Neuronal stem cell (in vitro differentiated cells): Measurements from ENCODE around the gene MXD4.
A peak's percentile ranks its signal among the peaks of the same experiment; 100 is the strongest.

Experiments
- DNase-seq: peaks from one replicate; pipeline ENCODE4 v3.0.0-alpha.2; 2013; ENCODE audit warnings: low spot score
- H2AFZ ChIP-seq: one replicate; pipeline ENCODE4 v1.6.1; 2013; ENCODE audit warnings: mild to moderate bottlenecking, low read length, inconsistent platforms
- H2AK5ac ChIP-seq: 2 replicates; pipeline ENCODE4 v1.6.1; 2013; ENCODE audit warnings: low read depth, mild to moderate bottlenecking, inconsistent platforms, low read length, moderate library complexity, mixed read lengths
- H2BK120ac ChIP-seq: 2 replicates; pipeline ENCODE4 v1.6.1; 2013; ENCODE audit warnings: low read depth, mild to moderate bottlenecking, inconsistent platforms, low read length, moderate library complexity, mixed read lengths
- H2BK12ac ChIP-seq: one replicate; pipeline ENCODE4 v1.6.1; 2013; ENCODE audit warnings: low read length, inconsistent platforms
- H2BK15ac ChIP-seq: 2 replicates; pipeline ENCODE4 v1.6.1; 2013; ENCODE audit warnings: mild to moderate bottlenecking, low read length, inconsistent platforms, mixed read lengths
- H2BK5ac ChIP-seq: one replicate; pipeline ENCODE4 v1.6.1; 2013; ENCODE audit warnings: inconsistent platforms, mild to moderate bottlenecking, low read length, moderate library complexity
- H3K14ac ChIP-seq: one replicate; pipeline ENCODE4 v1.6.1; 2013; ENCODE audit warnings: low read length, inconsistent platforms
- H3K18ac ChIP-seq: 2 replicates; pipeline ENCODE4 v1.6.1; 2013; ENCODE audit warnings: low read length, inconsistent platforms
- H3K23ac ChIP-seq: 2 replicates; pipeline ENCODE4 v1.6.1; 2013; ENCODE audit warnings: low read depth, mild to moderate bottlenecking, mixed read lengths, low read length, inconsistent platforms; ENCODE audit not compliant: poor library complexity
- H3K27ac ChIP-seq: replicated peaks from 3 replicates; pipeline ENCODE4 v1.5.1; 2013; ENCODE audit warnings: low read length, inconsistent platforms
- H3K27me3 ChIP-seq, 3 experiments: 2 replicates each; pipeline ENCODE4 v1.6.1; 2013; ENCODE audit warnings: low read length in 3 of 3, mild to moderate bottlenecking in 2 of 3, inconsistent platforms in 1 of 3, low read depth in 1 of 3, mixed read lengths in 1 of 3, moderate library complexity in 1 of 3; ENCODE audit not compliant: control insufficient read depth in 3 of 3, insufficient read depth in 3 of 3
- H3K36me3 ChIP-seq, 2 donors: replicated peaks in 1 of 2; 2 replicates each; pipeline ENCODE4 v1.6.1; 2013; ENCODE audit warnings: low read length in 2 of 2; ENCODE audit not compliant: control insufficient read depth in 2 of 2, insufficient read depth in 2 of 2
- H3K4ac ChIP-seq: 2 replicates; pipeline ENCODE4 v1.6.1; 2013; ENCODE audit warnings: inconsistent platforms, mild to moderate bottlenecking, low read length, moderate library complexity
- H3K4me1 ChIP-seq, 2 donors: 1 replicate in 1 of 2; 2 replicates in 1 of 2; pipeline ENCODE4 v1.6.1; 2013; ENCODE audit warnings: low read length in 2 of 2, low read depth in 1 of 2; ENCODE audit not compliant: control insufficient read depth in 2 of 2, insufficient read depth in 1 of 2
- H3K4me2 ChIP-seq: one replicate; pipeline ENCODE4 v1.6.1; 2013; ENCODE audit warnings: mild to moderate bottlenecking, low read length, inconsistent platforms; ENCODE audit not compliant: insufficient read depth, poor library complexity, severe bottlenecking
- H3K4me3 ChIP-seq, 2 donors: 2 replicates each; pipeline ENCODE4 v1.5.1; 2013; ENCODE audit warnings: low read length in 2 of 2, mild to moderate bottlenecking in 2 of 2, inconsistent platforms in 1 of 2, moderate library complexity in 1 of 2
- H3K79me1 ChIP-seq: one replicate; pipeline ENCODE4 v1.6.1; 2013; ENCODE audit warnings: low read depth, mild to moderate bottlenecking, inconsistent platforms, low read length, moderate library complexity
- H3K9ac ChIP-seq: one replicate; pipeline ENCODE4 v1.6.1; 2013; ENCODE audit warnings: mild to moderate bottlenecking, low read depth, low read length, inconsistent platforms; ENCODE audit not compliant: poor library complexity
- H3K9me3 ChIP-seq, 2 donors: replicated peaks in 1 of 2; 2 replicates each; pipeline versions ENCODE3 to v1.6.1; 2013; ENCODE audit warnings: low read length in 2 of 2, mild to moderate bottlenecking in 2 of 2, inconsistent platforms in 1 of 2, low read depth in 1 of 2, mixed read lengths in 1 of 2, moderate library complexity in 1 of 2; ENCODE audit not compliant: control insufficient read depth in 2 of 2, insufficient read depth in 1 of 2
- H4K8ac ChIP-seq: one replicate; pipeline ENCODE4 v1.6.1; 2013; ENCODE audit warnings: low read depth, mild to moderate bottlenecking, inconsistent platforms, low read length, moderate library complexity
- H4K91ac ChIP-seq: one replicate; pipeline ENCODE4 v1.6.1; 2013; ENCODE audit warnings: low read length, low read depth, mild to moderate bottlenecking, inconsistent platforms; ENCODE audit not compliant: poor library complexity
- WGBS, 2 donors: extraction: QIAGEN DNeasy Blood & Tissue Kit; methylation state at CpG; one replicate each; pipeline ENCODE4 v1.1.7; 2013; ENCODE audit warnings: missing lambda C conversion rate in 2 of 2, mixed read lengths in 1 of 2; ENCODE audit not compliant: insufficient read length in 2 of 2, insufficient replicate concordance in 1 of 2; ENCODE audit errors: extremely low coverage in 2 of 2; 5-methylcytosine and 5-hydroxymethylcytosine counted together

MXD4 gene

DNA sequence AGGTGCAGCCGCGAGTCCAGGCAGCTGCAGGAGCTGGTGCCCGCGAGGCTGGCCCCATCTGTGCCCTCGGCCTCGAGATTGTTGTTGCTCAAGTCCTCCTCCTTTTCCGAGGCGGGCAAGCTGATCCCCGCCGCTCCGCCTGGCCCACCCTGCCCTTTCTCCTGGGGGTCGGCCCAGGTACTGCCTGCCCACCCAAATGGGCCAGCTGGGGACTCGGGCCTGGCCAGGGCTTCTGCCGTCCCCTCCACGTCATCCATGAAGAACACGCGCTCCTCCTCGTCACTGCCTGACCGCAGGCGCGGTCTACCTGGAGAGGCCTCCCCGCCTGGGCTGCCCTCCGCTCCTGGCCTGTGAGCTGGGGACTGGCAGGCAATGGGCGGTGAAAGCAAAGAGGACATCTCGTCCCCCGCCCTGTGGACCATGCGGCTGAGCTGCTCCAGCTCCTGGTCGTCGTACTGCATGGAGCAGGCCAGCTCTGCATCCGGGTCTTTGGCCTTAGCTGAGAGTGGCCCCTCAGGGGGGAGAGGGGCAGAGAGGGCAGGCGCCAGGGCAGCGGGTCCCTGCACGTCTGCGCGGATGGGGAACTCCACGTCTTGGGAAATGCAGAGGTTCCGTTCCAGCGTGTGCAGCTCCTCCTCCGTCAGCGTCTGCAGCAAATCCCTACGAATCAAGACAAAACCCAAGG is 43.1 kb upstream of the MXD4 start:
- Histone ChIP-seq H3K27me3 (peaks cover 0 to 9% (median 0%) of the 10 kb centered on the region in 3 experiments), H3K14ac (no peak overlapping the region), H2AFZ (no peak overlapping the region), H3K18ac (peak overlapping the region; percentile 52), H2BK120ac (no peak overlapping the region), H2BK5ac (no peak overlapping the region), H3K4me2 (no peak overlapping the region), H3K4ac (no peak overlapping the region), H2BK12ac (peak overlapping the region; percentile 16), H3K36me3 (no peaks in the 10 kb centered on the region), H3K79me1 (no peaks in the 10 kb centered on the region), H2AK5ac (peak overlapping the region; percentile 54), H3K9ac (peak overlapping the region; percentile 73), H3K9me3 (peaks cover 6 to 13% of the 10 kb centered on the region in 2 donors), H3K4me1 (peaks cover 0 to 2% of the 10 kb centered on the region in 2 donors), H2BK15ac (peak overlapping the region; percentile 77), H3K27ac (no peak overlapping the region), H4K8ac (no peak overlapping the region), H3K23ac (peak overlapping the region; percentile 50), H3K4me3 (no peak overlapping the region), H4K91ac (no peak overlapping the region)
- no CpG with 5 or more reads among the region's 41 CpGs for whole genome bisulfite sequencing, 2 donors
- no peak for DNase-seq

DNA sequence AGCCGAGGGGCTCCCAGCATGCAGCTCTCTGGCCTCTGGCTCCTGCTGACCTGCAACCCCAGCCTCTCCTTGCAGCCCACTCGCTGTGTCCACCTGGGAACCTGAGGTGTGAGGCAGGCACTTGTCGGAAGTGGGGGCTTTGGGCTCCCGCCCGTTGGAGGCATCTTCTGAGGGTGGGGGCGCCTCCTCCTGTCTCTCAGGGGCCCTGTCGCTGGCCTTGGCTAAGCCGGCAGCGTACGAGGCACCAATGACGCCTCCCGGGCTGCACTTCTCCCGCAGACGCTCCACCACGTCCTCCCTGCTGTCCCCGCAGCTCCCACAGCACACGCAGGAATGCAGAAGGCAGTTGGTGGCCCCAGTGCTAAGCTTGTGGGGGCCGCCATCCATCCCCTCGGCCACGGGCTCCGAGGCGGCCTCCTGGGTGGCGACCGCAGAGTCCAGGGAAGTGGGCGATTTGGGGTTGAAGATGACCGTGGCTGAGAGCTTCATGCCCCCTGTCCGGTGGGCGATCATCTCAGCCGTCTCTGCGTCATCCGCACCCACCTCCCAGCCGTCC is 42.5 kb upstream of the MXD4 start:
- DNase-seq: no peak
- Histone ChIP-seq H3K18ac (no peak overlapping the region), H4K91ac (no peak overlapping the region), H2BK12ac (no peak overlapping the region), H3K4me2 (no peak overlapping the region), H3K4me3 (no peak overlapping the region), H3K23ac (peak overlapping the region; percentile 50), H4K8ac (no peak overlapping the region), H3K14ac (no peak overlapping the region), H3K4ac (no peak overlapping the region), H3K27me3 (peaks cover 0 to 9% (median 0%) of the 10 kb centered on the region in 3 experiments), H3K36me3 (no peaks in the 10 kb centered on the region), H3K27ac (no peak overlapping the region), H2AFZ (no peak overlapping the region), H2BK15ac (no peak overlapping the region), H3K79me1 (no peaks in the 10 kb centered on the region), H2BK120ac (no peak overlapping the region), H2AK5ac (peak overlapping the region; percentile 54), H3K4me1 (peaks cover 0 to 2% of the 10 kb centered on the region in 2 donors), H3K9ac (peak overlapping the region; percentile 73), H2BK5ac (no peak overlapping the region), H3K9me3 (peaks cover 6 to 13% of the 10 kb centered on the region in 2 donors)
- no CpG with 5 or more reads among the region's 32 CpGs for WGBS, 2 donors

DNA sequence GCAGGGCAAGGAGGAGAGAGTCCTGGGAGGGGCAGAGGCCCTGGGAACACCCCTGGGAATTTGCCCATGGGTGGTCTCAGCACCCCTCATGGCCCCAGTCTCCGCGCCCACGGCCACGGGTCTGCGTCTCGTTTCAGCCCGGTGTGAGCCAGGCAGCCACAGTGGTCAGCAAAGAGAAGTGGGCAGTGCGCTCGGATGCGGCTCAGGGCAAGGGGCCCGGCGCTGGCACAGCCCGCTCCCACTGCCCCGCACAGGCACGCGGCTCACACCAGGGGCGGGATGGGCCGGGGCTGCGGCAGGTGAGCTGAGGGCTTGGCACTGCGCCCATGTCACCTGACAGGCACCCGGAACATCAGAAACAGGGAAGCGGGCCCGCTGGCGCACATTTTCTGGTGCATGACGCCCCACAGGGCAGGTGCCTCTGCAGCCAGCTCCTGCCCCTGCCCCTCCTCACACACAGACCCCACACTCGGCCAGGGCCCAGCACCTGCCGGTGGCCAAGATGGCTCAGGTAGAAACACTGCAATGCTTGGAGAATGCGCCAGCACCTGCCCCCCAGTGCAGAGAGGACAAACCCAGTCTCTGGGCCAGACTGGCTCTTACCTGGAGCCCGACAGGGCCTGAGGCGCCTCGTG is 41.9 kb upstream of the MXD4 start:
- peaks cover 6 to 13% of the 10 kb centered on the region in 2 donors for H3K9me3 ChIP-seq
- H3K36me3 ChIP-seq: no peaks in the 10 kb centered on the region
- H3K14ac ChIP-seq: no peak overlapping the region
- no CpG with 5 or more reads among the region's 31 CpGs for WGBS, 2 donors
- H3K9ac ChIP-seq: no peak overlapping the region
- H3K18ac ChIP-seq: peak overlapping the region; percentile 49
- H2BK5ac ChIP-seq: no peak overlapping the region
- H4K91ac ChIP-seq: no peak overlapping the region
- no peak overlapping the region for H3K4ac ChIP-seq
- no peaks in the 10 kb centered on the region for H3K79me1 ChIP-seq
- no peak overlapping the region for H3K27ac ChIP-seq
- H3K27me3 ChIP-seq: peaks cover 0 to 9% (median 0%) of the 10 kb centered on the region in 3 experiments
- H3K4me2 ChIP-seq: no peak overlapping the region
- no peak for DNase-seq
- peaks cover 0 to 2% of the 10 kb centered on the region in 2 donors for H3K4me1 ChIP-seq
- H2BK15ac ChIP-seq: no peak overlapping the region
- H2AFZ ChIP-seq: no peak overlapping the region
- H2BK12ac ChIP-seq: no peak overlapping the region
- no peak overlapping the region for H3K4me3 ChIP-seq
- H2BK120ac ChIP-seq: no peak overlapping the region
- no peak overlapping the region for H3K23ac ChIP-seq
- H2AK5ac ChIP-seq: peak overlapping the region; percentile 66
- H4K8ac ChIP-seq: no peak overlapping the region

GRCh38 chr4:2303121-2303685 is 41.3 kb upstream of the MXD4 start:
- Histone ChIP-seq H3K36me3 (no peaks in the 10 kb centered on the region), H3K9me3 (peaks cover 6 to 13% of the 10 kb centered on the region in 2 donors), H3K4me2 (no peak overlapping the region), H3K4ac (no peak overlapping the region), H2BK120ac (no peak overlapping the region), H3K79me1 (no peaks in the 10 kb centered on the region), H4K91ac (no peak overlapping the region), H3K4me3 (no peak overlapping the region), H3K27me3 (peaks cover 0 to 14% (median 0%) of the 10 kb centered on the region in 3 experiments), H3K14ac (no peak overlapping the region), H2AFZ (no peak overlapping the region), H4K8ac (no peak overlapping the region), H3K4me1 (peaks cover 0 to 2% of the 10 kb centered on the region in 2 donors), H3K9ac (no peak overlapping the region), H3K27ac (no peak overlapping the region), H3K23ac (no peak overlapping the region), H2BK15ac (no peak overlapping the region), H2BK5ac (no peak overlapping the region), H2BK12ac (no peak overlapping the region), H2AK5ac (peak overlapping the region; percentile 66), H3K18ac (no peak overlapping the region)
- no peak for DNase-seq
- no CpG with 5 or more reads among the region's 19 CpGs for WGBS, 2 donors
